Calu3 (cell line): ENCODE data around the gene SLC17A1. TPM values are rescaled to one million over a fixed set of nuclear protein-coding genes. Genes with fewer than 3 reads are reported as not detected.

ENCODE experiments used
- BruUV-seq: library from RNA; stranded (reverse); fragments of 400-500 nt; replicated peaks from 2 replicates; lab custom pipeline; 2021; lab: Mats Ljungman, UMichigan
- CTCF ChIA-PET: fragments of 300-600 bp; sonication (Branson Sonifier 250); formaldehyde crosslinking; loops from one replicate; lab custom pipeline; 2022; ENCODE audit warnings: antibody characterized with exemption; lab: Charles Lee
- DNase-seq: peaks from one replicate; pipeline ENCODE4 v3.0.0; 2022
- H3K27ac Mint-ChIP-seq: one replicate; pipeline ENCODE4 v1.8.0; 2022; ENCODE audit warnings: mixed read lengths; ENCODE audit not compliant: unreplicated experiment
- H3K27me3 Mint-ChIP-seq: one replicate; pipeline ENCODE4 v1.8.0; 2022; ENCODE audit warnings: mixed read lengths; ENCODE audit not compliant: unreplicated experiment
- H3K36me3 Mint-ChIP-seq: one replicate; pipeline ENCODE4 v1.8.0; 2022; ENCODE audit warnings: mild to moderate bottlenecking, moderate library complexity, mixed read lengths; ENCODE audit not compliant: insufficient read depth, unreplicated experiment
- H3K4me1 Mint-ChIP-seq: one replicate; pipeline ENCODE4 v1.8.0; 2022; ENCODE audit warnings: mild to moderate bottlenecking, low read depth, mixed read lengths; ENCODE audit not compliant: unreplicated experiment
- H3K4me3 Mint-ChIP-seq: one replicate; pipeline ENCODE4 v1.8.0; 2022; ENCODE audit warnings: mild to moderate bottlenecking, low read depth, moderate library complexity, mixed read lengths; ENCODE audit not compliant: unreplicated experiment
- H3K9me3 Mint-ChIP-seq: one replicate; pipeline ENCODE4 v1.8.0; 2022; ENCODE audit warnings: low read depth, mixed read lengths; ENCODE audit not compliant: unreplicated experiment
- intact Hi-C: fragments of 100-400 bp; cut with micrococcal nuclease; formaldehyde crosslinking; loops from one replicate; pipeline ENCODE4 v1.10.0; 2022; ENCODE audit not compliant: unreplicated experiment
- total RNA-seq: library from RNA; stranded (reverse); gene quantifications from 2 replicates; pipeline ENCODE4 v1.2.3, GENCODE V29; 2022
- TF ChIP-seq, protein P1 (sequence below): fragments of 200-600 bp; IDR thresholded peaks from one replicate; pipeline ENCODE4 v1.8.0; 2022; ENCODE audit warnings: antibody characterized with exemption; ENCODE audit not compliant: unreplicated experiment

The SLC17A1 gene
- total RNA-seq, 1 experiment from 2014 or later = not detected

DNA sequence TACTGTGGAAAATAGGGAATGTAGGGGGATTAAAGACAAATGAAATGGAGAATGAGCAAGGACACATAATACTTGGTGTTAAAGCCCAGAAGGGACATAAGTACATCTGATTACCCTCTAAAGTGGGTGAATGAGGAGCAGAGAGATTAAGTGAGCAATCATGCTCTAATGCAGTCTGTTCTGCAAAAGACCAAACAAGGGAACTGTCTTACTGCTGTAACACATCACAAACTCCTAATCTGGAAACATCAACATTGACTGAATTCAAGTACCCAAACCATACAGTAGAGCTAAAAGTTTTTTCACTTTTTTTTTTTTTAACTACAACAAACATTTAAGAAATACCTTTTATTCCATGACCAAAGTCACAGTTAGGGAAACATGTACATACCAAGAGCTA is 96.6 kb downstream of the SLC17A1 start:
- H3K4me3 Mint-ChIP-seq = no peak overlapping the region
- TF ChIP-seq, protein P1, sequence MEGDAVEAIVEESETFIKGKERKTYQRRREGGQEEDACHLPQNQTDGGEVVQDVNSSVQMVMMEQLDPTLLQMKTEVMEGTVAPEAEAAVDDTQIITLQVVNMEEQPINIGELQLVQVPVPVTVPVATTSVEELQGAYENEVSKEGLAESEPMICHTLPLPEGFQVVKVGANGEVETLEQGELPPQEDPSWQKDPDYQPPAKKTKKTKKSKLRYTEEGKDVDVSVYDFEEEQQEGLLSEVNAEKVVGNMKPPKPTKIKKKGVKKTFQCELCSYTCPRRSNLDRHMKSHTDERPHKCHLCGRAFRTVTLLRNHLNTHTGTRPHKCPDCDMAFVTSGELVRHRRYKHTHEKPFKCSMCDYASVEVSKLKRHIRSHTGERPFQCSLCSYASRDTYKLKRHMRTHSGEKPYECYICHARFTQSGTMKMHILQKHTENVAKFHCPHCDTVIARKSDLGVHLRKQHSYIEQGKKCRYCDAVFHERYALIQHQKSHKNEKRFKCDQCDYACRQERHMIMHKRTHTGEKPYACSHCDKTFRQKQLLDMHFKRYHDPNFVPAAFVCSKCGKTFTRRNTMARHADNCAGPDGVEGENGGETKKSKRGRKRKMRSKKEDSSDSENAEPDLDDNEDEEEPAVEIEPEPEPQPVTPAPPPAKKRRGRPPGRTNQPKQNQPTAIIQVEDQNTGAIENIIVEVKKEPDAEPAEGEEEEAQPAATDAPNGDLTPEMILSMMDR = no peak
- H3K27ac Mint-ChIP-seq = no peak overlapping the region
- no TSS peak for BruUV-seq
- CTCF ChIA-PET = no interaction called here
- no peaks in the 10 kb centered on the region for H3K4me1 Mint-ChIP-seq
- intact Hi-C loops = no loop called here
- H3K27me3 Mint-ChIP-seq = no peaks in the 10 kb centered on the region
- H3K9me3 Mint-ChIP-seq = peaks cover 8% of the 10 kb centered on the region
- no peak for DNase-seq
- no peaks in the 10 kb centered on the region for H3K36me3 Mint-ChIP-seq

Other genes starting within 250 kb of the SLC17A1 start
- gene SCGN, start 179.8 kb downstream of the SLC17A1 start, total RNA-seq = 3.5 and 3.7 TPM in 2 replicates
- gene SLC17A4, start 77.3 kb downstream of the SLC17A1 start, total RNA-seq = 1.9 and 3.4 TPM in 2 replicates
- not detected in 2 replicates for gene SLC17A3, start 42.2 kb upstream of the SLC17A1 start, total RNA-seq
- not detected in 2 replicates for gene SLC17A2, start 98.6 kb upstream of the SLC17A1 start, total RNA-seq
- gene TRIM38, start 130.8 kb upstream of the SLC17A1 start, total RNA-seq = 20.6 and 26.1 TPM in 2 replicates